Activated T-cell treated with anti-CD3 and anti-CD28 coated beads for 1 hour (primary cell): ENCODE data around the gene NEIL3.
"Not testable (repeated sequence)": the region's sequence is repeated elsewhere in the genome, so short reads cannot be mapped to it uniquely, and the experiment has no call there.

Source experiments
- DNase-seq: peaks from one replicate; pipeline ENCODE4 v3.0.0-alpha.2; 2020; ENCODE audit warnings: low read depth

The NEIL3 gene

DNA sequence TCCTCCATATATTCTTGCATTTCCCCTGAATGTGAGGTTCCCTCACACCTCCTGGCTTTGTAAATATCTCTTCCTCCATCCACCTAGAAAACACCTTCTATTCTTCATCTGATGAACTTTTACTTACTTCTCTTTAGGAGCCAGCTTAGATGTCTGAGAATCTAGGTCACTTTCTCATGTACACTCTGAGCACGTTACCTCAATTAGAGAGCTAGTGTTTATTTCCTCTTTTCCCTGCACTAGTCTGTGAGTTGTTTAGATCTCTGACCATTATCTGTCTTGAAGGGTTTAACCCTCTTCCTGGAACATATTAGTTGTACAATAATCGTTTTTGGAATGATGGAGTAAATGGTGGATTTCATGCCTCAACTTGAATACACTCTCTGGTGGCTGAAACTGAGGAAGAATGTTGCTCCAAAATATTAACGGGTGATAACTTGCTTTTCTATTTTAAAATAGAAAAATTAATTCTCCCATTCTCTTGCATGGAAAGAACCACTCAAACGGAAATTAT, 8.5 kb upstream of the NEIL3 start:
- DNase-seq, result no peak

DNA sequence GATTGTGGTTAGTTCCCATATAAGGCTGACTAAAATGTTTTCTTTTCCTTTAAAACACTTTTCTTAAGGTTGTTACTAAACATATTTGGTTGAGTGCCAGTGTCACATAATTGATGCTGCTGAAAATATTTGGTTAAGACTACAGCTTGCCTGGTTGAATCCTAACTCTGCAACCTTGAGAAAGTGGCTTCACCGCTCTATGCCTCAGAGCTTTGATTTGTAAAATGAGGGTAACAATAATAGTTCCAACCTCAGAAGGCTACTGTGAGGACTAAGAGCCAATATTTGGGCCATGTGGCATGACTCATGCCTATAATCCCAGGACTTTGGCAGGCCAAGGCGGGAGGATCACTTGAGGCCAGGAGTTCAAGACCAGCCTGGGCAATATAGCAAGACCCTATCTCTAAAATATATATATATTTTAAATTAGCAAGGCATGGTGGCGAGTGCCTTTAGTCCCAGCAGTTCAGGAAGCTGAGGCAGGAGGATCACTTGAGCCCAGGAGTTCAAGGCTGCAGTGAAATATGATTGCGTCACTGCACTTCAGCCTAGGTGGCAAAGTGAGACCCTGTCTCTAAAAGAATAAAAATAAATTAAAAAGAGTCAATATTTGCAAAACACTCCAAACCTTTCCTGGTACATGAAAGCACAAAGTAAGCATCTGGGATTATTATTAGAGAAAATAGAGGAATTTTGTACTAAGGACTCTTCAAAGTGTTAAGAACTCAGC, 7.1 kb upstream of the NEIL3 start:
- DNase-seq, result no peak

DNA sequence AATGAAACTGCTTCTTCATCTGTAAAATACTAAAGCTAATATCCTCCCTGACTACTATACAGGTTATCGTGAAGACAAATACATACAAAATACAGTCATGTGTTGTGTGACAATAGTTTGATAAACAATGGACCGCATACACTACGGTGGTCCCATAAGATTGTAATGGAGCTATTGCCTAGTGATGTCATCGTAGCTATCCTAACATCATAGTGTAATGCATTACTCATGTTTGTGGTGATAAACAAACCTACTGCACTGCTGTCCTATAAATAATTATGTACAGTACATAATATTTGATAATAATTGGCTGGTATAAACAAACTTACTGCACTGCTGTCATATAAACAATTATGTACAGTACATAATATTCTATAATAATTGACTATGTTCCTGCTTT, 5.6 kb upstream of the NEIL3 start:
- no peak for DNase-seq

DNA sequence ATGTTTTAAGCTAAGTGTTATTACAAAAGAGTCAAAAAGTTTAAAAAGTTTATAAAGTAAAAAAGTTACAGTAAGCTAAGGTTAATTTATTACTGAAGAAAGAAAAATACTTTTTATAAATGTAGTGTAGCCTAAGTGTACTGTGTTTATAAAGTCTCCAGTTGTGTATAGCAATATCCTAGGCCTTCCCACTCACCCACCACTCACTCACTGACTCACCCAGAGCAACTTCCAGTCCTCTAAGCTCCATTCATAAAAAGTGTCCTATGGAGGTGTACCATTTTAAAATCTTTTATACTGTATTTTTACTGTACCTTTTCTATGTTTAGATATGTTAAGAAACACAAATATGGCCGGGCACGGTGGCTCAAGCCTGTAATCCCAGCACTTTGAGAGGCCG, 4.8 kb upstream of the NEIL3 start:
- DNase-seq, result not testable (repeated sequence)

DNA sequence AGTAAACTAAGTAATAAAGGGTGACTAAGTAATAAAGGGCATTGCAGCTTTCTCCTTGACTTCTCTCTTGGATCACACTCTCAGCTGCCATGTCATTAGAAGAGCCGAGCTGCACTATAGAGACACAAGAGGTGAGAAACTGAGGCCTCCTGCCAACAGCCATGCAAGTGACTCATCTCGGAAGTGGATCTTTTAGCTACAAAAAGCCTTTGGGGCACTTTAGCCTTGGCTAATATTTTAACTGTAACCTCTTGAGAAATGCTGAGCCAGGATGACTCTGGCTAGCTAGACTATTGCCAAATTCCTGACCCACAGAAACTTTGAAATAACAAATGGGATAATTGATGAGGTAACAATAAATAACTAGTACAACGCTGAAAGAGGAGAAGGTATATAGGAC, 1.5 kb upstream of the NEIL3 start:
- DNase-seq, result no peak

DNA sequence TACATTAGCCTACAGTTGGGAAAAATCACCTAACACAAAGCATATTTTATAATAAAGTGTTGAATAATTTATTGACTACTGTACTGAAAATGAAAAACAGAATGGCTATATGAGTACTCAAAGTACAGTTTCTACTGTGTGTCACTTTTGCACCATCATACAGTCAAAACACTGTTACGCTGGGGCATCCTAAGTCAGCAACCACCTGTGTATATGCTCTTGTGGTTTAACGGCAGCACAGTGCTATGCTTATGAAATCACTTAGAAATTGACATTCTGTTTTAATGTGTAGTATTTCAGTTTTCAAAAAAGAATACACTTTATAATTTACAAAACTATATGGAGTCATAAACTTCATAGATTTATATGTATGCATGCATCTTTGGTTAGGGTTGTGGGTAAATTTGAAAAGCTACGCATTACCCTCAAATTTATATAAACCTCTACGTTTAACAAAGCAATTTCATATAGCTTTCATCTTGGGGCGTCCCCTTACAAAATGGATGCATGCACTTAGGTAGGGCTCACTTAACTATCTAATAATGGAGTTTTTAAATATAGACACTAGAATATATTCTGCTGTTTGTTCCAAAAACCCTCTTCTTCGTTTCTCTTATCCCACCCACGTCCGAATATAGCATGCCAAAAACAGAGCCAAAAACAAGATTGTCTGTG, 690 bp upstream of the NEIL3 start:
- DNase-seq, result no peak

DNA sequence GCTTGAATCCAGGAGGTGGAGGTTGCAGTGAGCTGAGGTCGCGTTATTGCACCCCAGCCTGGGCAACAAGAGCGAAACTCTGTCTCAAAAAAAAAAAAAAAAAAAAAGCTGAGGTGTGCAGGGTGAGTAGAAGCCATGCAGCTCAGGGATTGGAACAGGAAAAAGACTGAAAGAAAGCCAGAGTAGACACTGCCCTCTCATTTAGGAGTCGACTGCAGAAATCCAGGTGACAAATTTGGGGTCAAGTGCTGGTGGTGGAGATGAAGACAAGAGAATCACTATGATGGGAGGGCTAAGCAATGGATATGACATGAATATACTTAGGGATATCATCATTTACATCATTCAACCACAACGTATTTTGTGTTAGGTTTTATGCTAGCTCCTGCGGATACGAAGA, 1.9 kb downstream of the NEIL3 start:
- DNase-seq, result no peak

DNA sequence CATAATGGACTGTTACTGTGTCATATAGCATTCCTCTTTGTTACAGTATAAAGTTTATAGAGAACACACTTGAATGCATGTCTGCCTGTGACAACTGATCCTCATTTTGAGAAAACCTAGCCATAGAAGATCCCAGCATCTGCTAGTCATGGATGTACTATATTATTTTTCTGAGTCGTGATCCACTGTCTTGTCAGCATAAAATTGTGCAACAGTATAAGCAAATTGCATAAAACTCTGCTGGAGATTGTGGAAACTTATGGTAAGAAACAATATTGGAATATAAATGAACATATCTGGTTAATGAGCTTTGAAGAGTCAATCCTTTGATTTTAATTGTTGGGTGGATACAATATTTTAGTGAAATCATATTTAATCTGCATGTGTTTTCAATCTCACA, 3.6 kb downstream of the NEIL3 start:
- no peak for DNase-seq

DNA sequence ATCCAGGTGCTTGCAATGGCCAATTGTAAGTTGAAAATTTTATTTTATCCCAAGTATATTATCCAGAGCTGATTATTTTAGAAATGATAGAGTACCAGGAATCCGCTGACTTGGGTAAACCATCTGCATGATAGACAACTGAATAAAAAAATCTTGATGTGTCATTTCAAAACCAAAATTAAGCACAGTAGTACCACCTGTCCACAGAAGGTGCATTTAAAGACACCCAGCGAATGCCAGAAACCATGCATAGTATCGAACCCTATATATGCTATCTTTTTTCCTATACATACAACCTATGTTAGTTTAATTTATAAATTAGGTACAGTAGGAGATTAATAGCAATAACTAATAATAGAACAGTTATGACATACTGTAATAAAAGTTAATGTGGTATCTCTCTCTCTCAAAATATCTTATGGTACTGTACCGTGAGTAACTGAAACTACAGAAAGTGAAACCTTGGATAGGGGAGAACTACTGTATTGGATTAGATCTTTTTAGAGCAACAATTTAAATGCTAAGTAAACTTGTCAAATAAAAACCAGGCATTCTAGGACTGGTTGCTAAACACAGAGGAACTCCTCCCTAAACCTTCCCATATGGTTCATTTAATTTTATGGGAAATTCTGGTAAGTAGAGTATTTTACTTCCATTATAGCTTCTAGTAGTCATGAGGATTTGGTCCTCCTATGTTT, 6.2 kb downstream of the NEIL3 start:
- DNase-seq, result no peak

DNA sequence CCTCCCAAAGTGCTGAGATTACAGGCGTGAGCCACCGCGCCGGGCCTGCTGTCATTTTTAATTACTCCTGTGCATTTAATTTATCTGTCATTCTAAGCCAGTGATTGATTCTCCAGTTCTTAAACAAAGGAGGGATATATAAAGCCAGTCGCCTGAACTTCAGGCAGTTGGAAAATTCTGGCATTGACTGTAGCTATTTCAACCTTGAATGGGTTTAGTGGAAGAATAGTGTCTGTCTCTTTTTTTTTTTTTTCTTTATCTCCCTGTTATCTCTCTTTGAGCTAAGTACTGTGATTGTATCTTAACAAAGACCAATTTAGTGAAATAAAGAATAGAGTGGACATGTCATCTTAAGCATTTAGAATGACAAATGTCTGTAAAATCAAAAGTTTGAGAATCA, 11.0 kb downstream of the NEIL3 start:
- no peak for DNase-seq

DNA sequence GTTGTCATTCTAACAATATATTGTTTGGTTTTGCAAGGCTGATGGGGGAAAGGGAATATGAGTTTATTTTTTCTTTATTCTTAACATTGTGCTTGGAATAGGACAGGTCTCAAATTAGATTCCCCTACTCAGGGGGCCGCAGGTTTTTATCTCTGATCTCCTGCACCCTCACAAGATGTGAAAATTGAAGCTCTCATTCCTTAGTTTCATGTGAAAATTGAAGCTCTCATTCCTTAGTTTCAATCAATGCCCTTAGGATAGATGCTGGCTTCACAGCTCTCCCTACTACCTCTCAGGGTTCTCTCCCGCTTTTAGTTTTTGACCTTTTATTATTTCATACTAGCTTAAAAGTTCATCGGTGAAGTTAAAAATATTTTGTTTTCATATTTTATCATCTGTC, 12.0 kb downstream of the NEIL3 start:
- DNase-seq, result no peak

DNA sequence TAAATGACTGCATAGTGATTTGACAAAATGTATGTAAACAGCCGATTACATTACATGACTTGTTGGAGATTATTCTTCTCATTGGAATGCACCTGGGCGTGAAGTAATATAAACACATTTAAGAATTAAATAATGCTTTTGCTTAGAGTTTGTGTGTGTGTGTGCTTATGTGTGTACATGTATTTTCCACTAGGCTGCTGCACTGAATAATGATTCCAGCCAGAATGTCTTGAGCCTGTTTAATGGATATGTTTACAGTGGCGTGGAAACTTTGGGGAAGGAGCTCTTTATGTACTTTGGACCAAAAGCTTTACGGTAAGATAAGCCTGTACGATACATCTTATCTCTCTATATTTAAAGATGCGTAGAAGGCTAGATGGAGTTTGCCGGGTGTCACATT, 12.6 kb downstream of the NEIL3 start:
- no peak for DNase-seq

DNA sequence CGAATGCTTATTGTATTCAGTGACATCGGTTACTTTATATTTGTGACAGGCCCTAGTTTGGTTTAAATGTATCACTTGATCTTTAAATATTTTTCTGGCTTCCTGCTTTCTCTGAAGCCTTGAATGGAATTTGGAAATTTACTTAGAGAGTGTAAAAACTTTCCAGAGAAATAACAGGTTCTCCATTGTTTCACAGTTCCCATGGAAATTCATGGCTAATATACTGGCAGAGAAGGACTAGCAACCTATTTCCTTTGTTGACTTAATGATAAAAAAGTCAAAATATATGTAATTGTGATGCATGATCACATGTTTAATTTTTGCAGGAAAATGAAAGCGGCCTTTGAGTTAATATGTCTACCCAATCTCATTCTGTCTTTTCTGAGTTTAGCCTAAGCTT, 13.2 kb downstream of the NEIL3 start:
- no peak for DNase-seq

DNA sequence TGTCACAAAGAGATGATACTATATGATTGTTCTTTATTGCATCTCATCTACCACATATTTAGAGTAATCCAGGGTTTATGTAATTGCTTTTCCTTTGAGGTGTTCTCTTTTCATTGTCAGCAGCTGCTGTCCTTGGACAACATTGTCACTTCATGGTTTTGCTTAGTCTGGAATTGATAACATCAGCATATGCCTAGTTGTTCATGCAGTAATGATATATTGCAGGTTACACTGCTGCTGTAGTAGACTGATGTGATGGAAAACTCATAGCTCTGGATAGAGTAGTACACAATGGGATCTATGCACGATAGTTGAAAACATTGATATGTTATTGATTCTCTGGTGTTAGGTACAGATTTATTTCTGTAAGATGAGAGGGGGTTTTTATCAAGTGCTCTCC, 13.7 kb downstream of the NEIL3 start:
- no peak for DNase-seq

DNA sequence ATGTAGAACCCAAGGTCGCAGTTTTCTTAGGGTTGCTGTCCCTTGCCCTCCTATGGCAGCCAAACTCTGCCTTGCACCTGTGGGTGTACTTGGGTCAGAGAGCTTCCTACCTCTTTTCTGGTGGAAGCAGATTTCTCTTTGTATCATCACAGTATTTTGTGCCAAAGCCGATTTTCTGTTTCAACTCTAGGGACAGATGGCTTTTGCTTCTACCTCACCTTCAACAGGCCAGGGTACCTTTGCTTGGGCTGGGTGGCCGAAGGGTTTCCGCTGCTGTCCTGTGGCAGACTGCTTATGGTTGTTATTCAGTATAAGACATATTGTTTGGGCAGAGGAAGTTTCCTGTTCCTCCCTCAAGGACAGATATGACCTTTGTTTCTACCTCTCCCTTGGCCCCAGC, 22.4 kb downstream of the NEIL3 start:
- no peak for DNase-seq

DNA sequence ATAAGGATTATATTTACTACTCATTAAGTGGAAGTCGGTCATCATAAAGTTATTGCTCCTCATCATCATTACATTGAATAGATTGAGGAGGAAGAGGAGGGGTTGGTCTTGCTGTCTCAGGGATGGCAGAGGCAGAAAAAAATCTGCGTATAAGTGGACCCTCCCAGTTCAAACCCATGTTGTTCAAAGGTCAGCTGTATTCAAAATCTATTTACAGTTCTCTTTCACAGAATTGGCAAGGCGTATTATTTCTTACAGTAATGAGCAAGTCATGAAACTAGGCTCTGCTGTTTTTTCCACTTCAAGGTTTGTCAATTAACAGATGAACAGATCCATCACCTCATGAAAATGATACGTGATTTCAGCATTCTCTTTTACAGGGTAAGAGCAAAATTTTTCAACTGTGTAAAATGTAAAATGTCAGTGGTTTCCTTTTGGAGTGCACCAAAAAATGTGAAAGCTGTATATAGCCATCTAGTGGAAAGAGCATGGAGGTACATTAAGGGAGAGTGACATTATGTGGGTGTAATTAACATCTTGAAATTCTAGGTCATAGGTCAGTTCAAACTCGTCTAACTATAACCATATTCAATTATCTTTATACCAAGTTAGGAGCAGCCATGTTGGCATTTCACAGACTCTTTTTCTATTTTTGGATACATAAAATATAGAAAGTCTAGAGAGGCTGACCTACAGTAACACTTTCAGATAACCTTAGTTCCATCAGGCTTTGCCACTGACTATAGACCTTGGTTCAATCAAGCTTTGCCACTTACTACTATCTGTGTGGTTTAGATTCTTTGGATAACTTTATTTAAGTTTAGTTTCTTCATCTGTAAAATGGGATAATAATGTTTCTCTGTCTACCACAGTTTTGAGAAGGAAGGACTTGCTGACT, 30.1 kb downstream of the NEIL3 start:
- DNase-seq, result no peak

DNA sequence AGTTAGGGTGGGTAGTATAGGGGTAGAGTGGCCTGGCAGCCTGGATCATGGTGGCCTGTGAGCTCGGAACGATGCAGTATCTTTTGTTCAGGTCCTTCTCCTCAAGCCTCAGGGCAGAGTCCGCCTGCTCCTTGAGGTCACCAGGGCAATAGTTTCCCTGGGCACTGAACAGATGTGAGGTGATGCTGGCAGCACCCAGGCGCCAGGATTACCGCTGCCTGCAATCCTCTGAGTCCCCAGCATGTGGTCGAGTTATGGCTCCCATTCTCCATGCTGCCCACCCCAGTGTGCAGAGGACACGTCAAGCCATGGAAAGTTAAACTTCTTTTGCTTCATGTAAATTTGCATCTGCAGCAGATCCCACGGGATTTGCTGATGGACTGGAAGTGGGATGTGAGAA, 38.7 kb downstream of the NEIL3 start:
- DNase-seq, result no peak

DNA sequence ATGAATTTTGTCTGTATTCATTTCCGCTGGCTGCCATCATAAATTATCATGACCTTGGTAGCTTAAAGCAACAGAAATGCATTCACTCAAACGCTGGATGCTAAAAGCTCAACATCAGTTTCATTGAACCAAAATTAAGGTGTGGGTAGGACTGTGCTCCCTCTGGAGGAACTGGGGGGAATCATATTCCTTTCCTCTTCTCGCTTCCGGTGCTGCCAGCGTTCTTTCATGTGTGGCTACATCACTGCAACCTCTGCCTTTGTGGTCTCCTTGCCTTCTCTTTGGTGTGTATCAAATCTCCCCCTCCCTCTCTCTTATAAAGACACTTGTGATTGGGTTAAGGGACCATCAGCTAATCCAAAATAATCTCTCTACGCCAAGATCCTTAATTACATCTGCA, 39.5 kb downstream of the NEIL3 start:
- DNase-seq, result no peak

DNA sequence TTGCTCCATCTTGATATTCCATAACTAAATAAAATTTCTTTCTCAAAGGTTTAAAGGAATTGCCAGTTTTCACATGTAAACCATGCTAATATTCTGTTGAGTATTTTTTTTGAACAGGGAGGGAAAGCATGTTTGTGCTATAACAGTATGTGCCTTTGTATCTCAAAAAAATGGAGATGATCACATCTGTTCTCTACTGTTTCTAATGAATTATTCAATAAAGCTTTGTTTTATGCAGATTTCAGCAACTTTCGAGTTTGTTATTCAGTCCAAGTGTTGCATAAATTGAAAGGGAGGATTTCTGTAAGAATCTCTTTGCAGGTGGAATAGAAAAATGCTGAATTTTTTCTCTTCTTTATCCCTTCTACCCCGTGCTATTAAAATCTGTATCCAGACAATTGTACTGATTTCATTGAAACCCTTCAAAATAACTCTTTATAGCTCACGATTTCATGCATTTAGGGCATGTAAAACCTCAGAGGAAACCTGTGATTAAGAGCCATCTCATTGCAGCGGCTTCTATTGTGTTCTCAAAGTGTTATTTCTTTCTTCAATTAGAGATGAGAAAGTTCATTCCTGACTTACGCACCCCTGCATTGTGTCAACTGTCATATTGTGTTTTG, 42.1 kb downstream of the NEIL3 start:
- no peak for DNase-seq

DNA sequence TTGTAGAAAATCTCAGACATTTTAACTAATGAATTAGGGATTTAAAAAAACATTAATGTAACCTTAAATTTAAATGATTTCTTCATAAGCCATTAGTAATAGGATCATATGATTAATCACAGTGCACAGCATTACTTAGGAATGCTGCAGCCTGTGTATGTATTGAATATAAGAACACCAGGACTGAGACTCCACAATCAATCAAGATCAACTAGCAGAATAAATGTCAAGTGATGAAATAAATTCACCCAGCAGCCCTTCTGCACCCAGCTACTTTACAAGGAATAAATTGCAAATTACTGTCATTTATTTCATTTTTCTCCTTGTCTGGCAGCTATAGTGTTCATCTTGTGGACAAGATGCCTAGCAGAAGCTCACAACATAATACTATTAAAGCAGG, 46.5 kb downstream of the NEIL3 start:
- DNase-seq, result no peak

DNA sequence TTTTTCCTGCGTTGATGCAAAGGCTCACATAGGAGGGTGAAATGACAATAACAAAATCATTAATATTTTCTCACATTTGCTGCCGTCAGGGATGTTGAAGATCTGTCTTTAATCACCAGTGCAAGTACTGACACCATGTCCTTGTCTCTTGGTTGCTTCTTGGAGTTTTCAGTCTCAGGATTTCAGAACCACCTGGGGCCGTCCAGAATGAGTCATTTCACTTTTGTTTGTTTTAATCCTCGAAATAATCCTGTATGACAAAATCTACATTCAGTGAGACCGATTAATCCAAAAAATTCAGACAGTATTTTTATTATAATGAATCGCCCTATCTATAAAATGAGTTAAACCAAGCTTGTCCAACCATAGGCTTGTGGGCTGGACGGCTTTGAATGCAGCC, 47.2 kb downstream of the NEIL3 start:
- no peak for DNase-seq

DNA sequence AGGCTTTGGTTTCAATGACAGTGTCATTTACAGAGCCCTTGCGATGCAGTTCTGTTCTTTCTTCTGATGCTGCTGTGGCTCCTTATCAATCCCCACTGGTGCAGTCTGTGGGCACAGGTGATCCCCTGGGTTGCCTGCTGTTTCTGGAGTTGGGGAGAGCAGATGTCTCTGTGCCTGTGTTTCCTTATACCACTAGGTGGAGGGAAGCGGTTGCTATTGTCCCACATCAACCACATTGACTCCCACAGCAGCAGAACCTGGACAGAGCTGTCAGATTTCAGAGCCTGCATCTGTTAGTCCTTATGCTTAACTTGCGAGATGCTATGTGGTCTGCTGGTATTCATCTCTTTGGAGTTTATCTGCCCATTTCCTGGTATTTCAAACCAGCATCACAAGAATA, 57.7 kb downstream of the NEIL3 start:
- no peak for DNase-seq
